Thyroid gland (tissue), 4 donors: ENCODE results near the gene MYO18B.

Source experiments
- CTCF ChIP-seq, 6 experiments: fragments of 200-600 bp in 3 of 6; fragments of 450-650 bp in 3 of 6; sonication (generic) in 3 of 6; IDR thresholded peaks; one replicate each; pipeline ENCODE4 v1.5.1; 2016 to 2019; ENCODE audit warnings: antibody characterized with exemption in 6 of 6, mild to moderate bottlenecking in 2 of 6, inconsistent platforms in 1 of 6, moderate library complexity in 1 of 6
- POLR2A ChIP-seq, 2 donors: fragments of 450-650 bp; IDR thresholded peaks; one replicate each; pipeline ENCODE4 v1.6.1; 2017; ENCODE audit warnings: antibody characterized with exemption in 2 of 2, mild to moderate bottlenecking in 2 of 2, moderate library complexity in 1 of 2

DNA sequence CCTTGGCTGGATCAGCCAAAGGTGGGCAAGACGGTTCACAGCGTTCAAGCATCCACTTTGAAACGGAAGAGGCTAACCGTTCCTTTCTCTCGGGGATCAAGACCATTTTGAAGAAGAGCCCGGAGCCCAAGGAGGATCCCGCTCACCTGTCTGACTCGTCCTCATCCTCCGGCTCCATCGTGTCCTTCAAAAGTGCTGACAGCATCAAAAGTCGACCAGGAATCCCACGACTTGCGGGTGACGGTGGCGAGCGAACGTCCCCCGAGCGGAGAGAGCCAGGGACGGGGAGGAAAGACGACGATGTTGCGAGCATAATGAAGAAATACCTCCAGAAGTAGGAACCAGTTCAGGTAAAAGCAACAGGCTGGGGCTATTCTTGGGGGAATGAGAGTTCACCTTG lies 285.4 kb downstream of the MYO18B start:
- TF ChIP-seq CTCF (IDR thresholded peaks at IDR 0.05), result no peak
- no peak for TF ChIP-seq POLR2A (IDR thresholded peaks at IDR 0.05)
